HEK293T (cell line): ENCODE results near the gene TXNDC11.

Experiments
- CTCF ChIA-PET: fragments of 350-600 bp; formaldehyde crosslinking; extraction: SDS; loops from one replicate; lab custom pipeline; 2021; ENCODE audit warnings: antibody characterized with exemption, inconsistent platforms; lab: Yijun Ruan, JAX
- POLR2A ChIA-PET: fragments of 350-600 bp; formaldehyde crosslinking; extraction: SDS; loops from one replicate; lab custom pipeline; 2020; ENCODE audit warnings: antibody characterized with exemption, inconsistent platforms; lab: Yijun Ruan, JAX
- DNase-seq: peaks from one replicate; pipeline ENCODE4 v3.0.0; 2012; ENCODE audit warnings: mixed read lengths; ENCODE audit errors: extremely low spot score
- ARNT ChIP-seq: fragments of 450-650 bp; IDR thresholded peaks from 2 replicates; pipeline ENCODE4 v1.6.1; 2017; ENCODE audit warnings: mild to moderate bottlenecking
- BHLHE40 ChIP-seq: fragments of 450-650 bp; IDR thresholded peaks from 2 replicates; pipeline ENCODE4 v1.6.1; 2016; ENCODE audit warnings: mild to moderate bottlenecking, moderate library complexity, borderline replicate concordance
- CTBP1 ChIP-seq: fragments of 450-650 bp; IDR thresholded peaks from 2 replicates; pipeline ENCODE4 v1.6.1; 2016; ENCODE audit warnings: borderline replicate concordance
- ELF4 ChIP-seq: fragments of 450-650 bp; IDR thresholded peaks from 2 replicates; pipeline ENCODE4 v1.6.1; 2017; ENCODE audit warnings: antibody characterized with exemption
- FOXA1 ChIP-seq: fragments of 450-650 bp; IDR thresholded peaks from 2 replicates; pipeline ENCODE4 v1.6.1; 2016; ENCODE audit warnings: mild to moderate bottlenecking
- FOXK2 ChIP-seq: fragments of 450-650 bp; IDR thresholded peaks from 2 replicates; pipeline ENCODE4 v1.6.1; 2016; ENCODE audit warnings: mild to moderate bottlenecking
- FOXM1 ChIP-seq: fragments of 450-650 bp; IDR thresholded peaks from 2 replicates; pipeline ENCODE4 v1.6.1; 2017; ENCODE audit warnings: mild to moderate bottlenecking, borderline replicate concordance
- HDGF ChIP-seq: fragments of 450-650 bp; IDR thresholded peaks from 2 replicates; pipeline ENCODE4 v1.6.1; 2017; ENCODE audit warnings: antibody characterized with exemption, borderline replicate concordance
- L3MBTL2 ChIP-seq: fragments of 450-650 bp; conservative IDR thresholded peaks from 2 replicates; pipeline ENCODE4 v1.6.1; 2016; ENCODE audit warnings: mild to moderate bottlenecking
- LEF1 ChIP-seq: fragments of 450-650 bp; IDR thresholded peaks from 2 replicates; pipeline ENCODE4 v1.6.1; 2017; ENCODE audit warnings: mild to moderate bottlenecking, borderline replicate concordance
- NFRKB ChIP-seq: fragments of 450-650 bp; IDR thresholded peaks from 2 replicates; pipeline ENCODE4 v1.6.1; 2016; ENCODE audit warnings: mild to moderate bottlenecking, moderate library complexity
- SP1 ChIP-seq: fragments of 450-650 bp; IDR thresholded peaks from 2 replicates; pipeline ENCODE4 v1.6.1; 2017
- SUZ12 ChIP-seq: fragments of 450-650 bp; IDR thresholded peaks from 2 replicates; pipeline ENCODE4 v1.6.1; 2016; ENCODE audit warnings: mild to moderate bottlenecking
- TARDBP ChIP-seq: fragments of 450-650 bp; IDR thresholded peaks from 2 replicates; pipeline ENCODE4 v1.6.1; 2016
- ZNF384 ChIP-seq: fragments of 450-650 bp; IDR thresholded peaks from 2 replicates; pipeline ENCODE4 v1.6.1; 2016
- TF ChIP-seq, protein P1 (sequence below): fragments of 450-650 bp; IDR thresholded peaks from 2 replicates; pipeline ENCODE4 v1.6.1; 2016

Gene TXNDC11

DNA sequence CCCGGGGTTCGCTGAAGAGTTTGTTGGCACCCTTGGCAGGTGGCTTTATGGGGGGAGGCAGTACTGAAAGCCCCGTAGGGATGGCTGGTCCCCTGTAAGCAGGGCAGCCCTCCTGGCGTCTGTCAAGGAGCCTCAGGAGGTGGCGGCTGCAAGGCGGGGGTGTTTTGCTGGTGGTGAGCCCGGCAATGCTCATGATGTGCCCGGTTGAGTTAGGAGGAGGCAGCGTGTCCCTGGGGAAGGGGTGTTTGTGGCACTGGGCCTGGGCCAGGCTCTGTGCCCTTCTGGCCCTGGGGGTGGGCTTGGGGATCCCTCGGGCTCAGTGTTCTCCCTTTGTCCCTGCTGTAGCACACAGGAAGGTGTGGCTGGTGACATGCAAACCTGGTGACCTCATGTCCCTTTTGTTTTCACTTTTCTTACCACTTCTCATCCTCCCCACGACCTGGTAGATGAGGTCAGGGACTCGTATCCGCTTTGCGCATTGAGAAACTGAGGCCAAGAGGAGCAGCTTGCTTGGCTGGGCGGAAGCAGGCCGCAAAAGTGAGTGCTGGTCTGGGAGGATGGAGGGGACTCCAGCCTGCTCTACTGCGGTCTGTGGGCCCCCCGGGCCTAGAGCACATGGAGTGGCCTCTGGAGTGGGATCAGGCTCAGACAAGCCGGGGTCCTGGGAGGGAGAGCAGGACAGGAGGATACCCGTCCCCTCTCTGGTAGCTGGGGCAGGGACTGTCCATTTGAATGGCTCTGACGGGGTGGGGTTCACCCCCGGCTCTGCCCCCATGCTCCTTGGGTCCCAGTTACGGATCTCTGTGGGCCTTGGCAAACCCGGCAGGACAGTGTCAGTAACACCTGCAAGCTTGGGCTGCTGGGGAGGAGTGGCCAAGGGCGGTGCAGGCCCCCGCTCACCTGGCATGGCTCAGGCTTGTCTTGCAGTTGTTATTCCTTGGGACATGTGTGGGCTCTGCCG is 72.2 kb downstream of the TXNDC11 start:
- no peak for DNase-seq
- CTCF ChIA-PET, result no interaction called here
- TF ChIP-seq FOXA1 (no peak), LEF1 (no peak), ARNT (no peak), ELF4 (no peak), FOXM1 (no peak), L3MBTL2 (no peak)
- TF ChIP-seq, protein P1, sequence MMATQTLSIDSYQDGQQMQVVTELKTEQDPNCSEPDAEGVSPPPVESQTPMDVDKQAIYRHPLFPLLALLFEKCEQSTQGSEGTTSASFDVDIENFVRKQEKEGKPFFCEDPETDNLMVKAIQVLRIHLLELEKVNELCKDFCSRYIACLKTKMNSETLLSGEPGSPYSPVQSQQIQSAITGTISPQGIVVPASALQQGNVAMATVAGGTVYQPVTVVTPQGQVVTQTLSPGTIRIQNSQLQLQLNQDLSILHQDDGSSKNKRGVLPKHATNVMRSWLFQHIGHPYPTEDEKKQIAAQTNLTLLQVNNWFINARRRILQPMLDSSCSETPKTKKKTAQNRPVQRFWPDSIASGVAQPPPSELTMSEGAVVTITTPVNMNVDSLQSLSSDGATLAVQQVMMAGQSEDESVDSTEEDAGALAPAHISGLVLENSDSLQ, result no peak
- POLR2A ChIA-PET, result no interaction called here

DNA sequence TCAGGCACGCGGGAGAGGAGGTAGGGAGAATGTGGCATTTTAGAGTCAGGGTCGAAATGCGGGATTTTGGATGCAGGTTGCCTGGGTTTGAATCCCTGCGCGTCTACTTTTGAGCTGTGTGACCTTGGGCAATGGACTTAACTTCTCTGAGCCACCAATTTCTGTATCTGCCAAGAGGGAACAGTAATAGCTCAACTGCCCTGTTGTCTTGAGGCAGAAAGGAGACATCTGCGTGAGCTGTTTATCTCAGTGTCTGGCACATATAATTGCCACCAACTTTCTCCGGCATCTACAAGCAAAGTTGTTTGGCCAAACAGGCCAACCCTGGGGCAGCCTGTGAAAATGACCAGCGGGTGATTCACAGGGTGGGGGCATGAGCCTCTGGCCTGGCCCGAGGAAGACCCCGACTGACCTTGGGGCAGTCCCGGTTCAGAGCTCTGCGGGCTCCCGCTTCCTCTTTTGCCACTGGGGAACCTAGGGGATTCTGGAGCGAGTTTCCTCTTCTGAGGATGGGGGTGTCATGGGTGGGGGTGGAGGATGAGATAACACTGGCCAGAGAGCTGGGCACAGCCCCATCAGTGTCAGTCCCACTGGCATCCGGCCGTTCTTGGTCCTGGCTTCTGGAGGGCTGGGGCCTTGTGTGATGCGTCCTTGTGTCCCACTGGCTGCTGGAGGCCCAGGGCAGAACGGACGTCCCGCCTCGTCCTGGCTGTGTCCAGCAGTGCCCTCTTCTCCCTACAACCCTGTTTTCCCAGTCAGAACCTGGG is 73.1 kb downstream of the TXNDC11 start:
- POLR2A ChIA-PET, result no interaction called here
- CTCF ChIA-PET, result no interaction called here
- TF ChIP-seq FOXM1 (no peak), ARNT (no peak), TARDBP (no peak), L3MBTL2 (no peak), NFRKB (no peak)
- TF ChIP-seq, protein P1, result no peak
- no peak for DNase-seq

DNA sequence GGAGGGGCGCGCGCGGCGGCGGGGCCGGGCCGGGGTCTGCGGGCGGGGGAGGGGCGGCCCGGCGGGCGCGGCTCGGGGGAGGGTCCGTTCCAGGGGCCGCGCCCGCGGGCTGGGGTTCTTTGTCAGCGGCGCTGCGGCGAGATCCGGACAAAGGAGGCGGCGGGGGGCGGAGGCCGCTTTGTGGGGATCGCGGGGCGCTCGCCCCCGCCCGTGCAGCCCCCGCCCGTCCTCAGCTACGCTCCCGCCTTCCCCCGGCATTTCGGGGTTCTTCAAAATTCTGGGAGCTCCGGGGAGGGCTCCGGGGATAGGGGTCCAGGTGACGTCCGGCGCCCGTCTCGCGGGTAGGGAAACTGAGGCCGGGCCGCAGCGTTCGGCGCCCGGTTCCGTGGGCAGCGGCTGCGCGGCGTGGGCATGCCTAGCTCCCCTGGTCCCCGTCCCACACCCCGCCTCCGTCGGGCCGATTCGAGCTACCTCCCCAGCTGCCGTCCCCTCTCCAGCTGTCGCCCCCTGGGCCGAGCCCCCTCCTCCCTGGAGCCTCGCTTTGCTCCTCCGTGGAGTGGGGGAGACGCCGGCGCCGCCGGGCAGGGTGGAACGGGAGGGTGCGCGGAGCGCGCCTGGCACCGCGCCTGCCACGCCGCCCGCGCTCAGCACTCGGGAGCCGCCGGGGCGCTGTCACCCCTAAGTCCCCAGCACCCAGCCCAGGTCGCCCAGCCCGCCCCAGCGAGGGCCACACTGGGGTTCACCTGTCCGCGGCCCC is 73.9 kb downstream of the TXNDC11 start:
- POLR2A ChIA-PET, result no interaction called here
- CTCF ChIA-PET, result no interaction called here
- no peak for DNase-seq
- no peak for TF ChIP-seq NFRKB
- TF ChIP-seq SUZ12, result no peak
- TF ChIP-seq FOXM1, result no peak
- no peak for TF ChIP-seq TARDBP
- no peak for TF ChIP-seq BHLHE40
- no peak for TF ChIP-seq ELF4
- no peak for TF ChIP-seq ZNF384
- TF ChIP-seq ARNT, result no peak
- no peak for TF ChIP-seq HDGF
- TF ChIP-seq CTBP1, result no peak
- TF ChIP-seq FOXK2, result no peak
- TF ChIP-seq LEF1, result no peak

DNA sequence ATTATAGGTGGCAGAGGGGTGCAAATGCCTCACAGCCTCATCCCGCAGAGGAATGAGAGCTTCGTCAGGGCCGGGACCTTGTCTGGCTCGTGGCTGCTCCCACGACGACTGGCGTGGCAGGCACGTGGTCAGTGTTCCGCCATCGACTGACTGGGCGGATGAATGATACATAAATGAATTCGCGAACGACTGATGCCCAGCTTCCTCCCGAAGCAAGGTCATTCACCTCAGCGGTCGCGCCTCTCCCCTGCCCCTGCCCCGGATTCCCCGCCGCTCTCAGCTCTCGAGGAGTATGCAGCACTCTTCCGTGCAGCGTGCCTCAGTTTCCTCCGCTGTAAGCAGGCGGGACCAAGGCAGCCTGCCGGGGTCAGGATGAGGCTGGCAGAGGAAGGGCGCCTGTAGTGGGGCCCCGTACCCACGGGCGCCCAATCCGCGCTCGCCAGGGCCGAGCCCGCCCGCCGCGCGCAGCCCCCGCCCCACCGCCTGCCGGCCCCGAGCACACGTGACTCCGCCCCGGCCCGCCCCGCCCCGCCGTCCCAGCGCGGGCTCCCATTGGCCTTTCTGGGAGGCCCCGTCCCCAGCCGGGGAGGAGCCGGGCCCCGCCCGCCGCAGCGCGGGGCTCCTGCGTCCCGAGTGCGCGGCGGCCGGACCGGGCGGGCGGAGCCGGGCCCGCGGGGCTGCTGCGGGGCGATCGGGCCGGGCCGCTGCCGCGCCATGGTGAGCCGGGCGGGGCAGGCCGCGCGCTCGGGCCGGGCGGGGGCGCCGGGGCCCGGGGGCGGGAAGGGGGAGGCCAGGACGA is 74.6 kb downstream of the TXNDC11 start, which contains the start of gene SNN:
Gene SNN (plus strand): TSS at position 632 of the 799 bp plus-strand sequence. CDS start 7,605 bp downstream, outside the sequence.
- ChIA-PET CTCF (no interaction called here), POLR2A (no interaction called here)
- no peak for TF ChIP-seq NFRKB
- peak; percentile 94 for TF ChIP-seq L3MBTL2
- peak; percentile 97 for DNase-seq

DNA sequence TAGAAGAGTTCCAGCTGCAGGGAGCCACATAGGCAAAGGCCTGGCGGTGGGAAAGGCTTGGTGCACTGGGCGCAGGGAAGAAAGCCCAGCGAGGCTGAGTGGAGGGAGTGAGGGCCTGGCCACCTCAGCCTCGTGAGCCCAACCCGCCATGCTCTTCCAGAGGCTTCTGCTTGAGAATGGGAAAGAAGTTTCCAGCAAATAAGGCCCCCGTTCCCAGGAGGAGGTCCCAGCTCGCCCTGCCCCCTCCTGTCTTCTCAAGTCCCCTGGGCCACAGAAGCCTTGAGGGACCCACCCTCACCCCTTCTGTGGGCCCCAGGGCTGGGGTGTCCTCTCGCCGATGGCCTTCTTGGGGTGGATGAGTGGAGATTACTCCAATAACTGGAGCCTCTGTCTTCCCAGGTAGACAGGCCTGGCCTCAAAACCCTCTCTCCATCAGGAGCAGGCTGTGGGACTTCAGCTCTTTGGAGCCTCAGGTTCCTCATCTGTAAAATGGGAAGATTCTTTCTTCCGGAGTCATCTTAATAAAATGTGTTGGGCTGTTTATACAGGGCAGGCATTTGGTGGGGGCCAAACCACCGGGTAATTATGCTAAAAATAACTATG is 75.3 kb downstream of the TXNDC11 start:
- no peak for DNase-seq
- TF ChIP-seq NFRKB (no peak), FOXK2 (no peak), CTBP1 (no peak), L3MBTL2 (no peak), SP1 (no peak), LEF1 (no peak), FOXM1 (no peak), SUZ12 (no peak), ELF4 (no peak), FOXA1 (no peak)
- TF ChIP-seq, protein P1, result no peak
- ChIA-PET CTCF (interaction anchor here (0.8 kb wide), 1 partner anchor 271 kb away, joined by 3 read pairs; no protein-coding TSS in a partner anchor), POLR2A (interaction anchor here (0.7 kb wide), 2 partner anchors 9 to 12 kb away, joined by 3 read pairs; no protein-coding TSS in a partner anchor)
